IMR-90 (cell line): ENCODE data around the gene PLPP1. TPM values are rescaled to one million over a fixed set of nuclear protein-coding genes. Genes with fewer than 3 reads are reported as not detected.

Experiments used
- ATAC-seq: fragments of 200-7000 bp; cut with Tn5 transposase; 2 replicates; pipeline ENCODE4 v1.9.1; 2020; ENCODE audit warnings: low read depth, mild to moderate bottlenecking, moderate library complexity
- BruUV-seq: library from RNA; stranded (reverse); fragments of 400-500 nt; replicated peaks from 2 replicates; lab custom pipeline; 2021; lab: Mats Ljungman, UMichigan
- CTCF ChIA-PET: fragments of 300-600 bp; formaldehyde crosslinking; extraction: SDS; loops from one replicate; lab custom pipeline; 2021; ENCODE audit warnings: antibody characterized with exemption; lab: Yijun Ruan, JAX
- POLR2A ChIA-PET: fragments of 300-600 bp; sonication (Branson Sonifier 250); formaldehyde crosslinking; loops from one replicate; lab custom pipeline; 2022; ENCODE audit warnings: antibody characterized with exemption; ENCODE audit not compliant: unreplicated experiment; lab: Charles Lee
- DNase-seq: peaks from one replicate; pipeline ENCODE4 v3.0.0; 2013
- H2AFZ ChIP-seq: replicated peaks from 2 replicates; pipeline ENCODE3; 2013; ENCODE audit warnings: low read length, mild to moderate bottlenecking; ENCODE audit not compliant: poor library complexity
- H2AK5ac ChIP-seq: 2 replicates; pipeline ENCODE4 v1.6.1; 2013; ENCODE audit warnings: low read depth, low read length, inconsistent platforms
- H2AK9ac ChIP-seq: replicated peaks from 2 replicates; pipeline ENCODE3; 2013; ENCODE audit warnings: mild to moderate bottlenecking, low read depth, low read length, moderate library complexity; ENCODE audit not compliant: poor library complexity
- H2BK120ac ChIP-seq: 2 replicates; pipeline ENCODE4 v1.6.1; 2013; ENCODE audit warnings: low read depth, low read length, inconsistent platforms
- H2BK15ac ChIP-seq: 3 replicates; pipeline ENCODE4 v1.6.1; 2013; ENCODE audit warnings: low read depth, low read length, inconsistent platforms
- H2BK20ac ChIP-seq: 2 replicates; pipeline ENCODE4 v1.6.1; 2013; ENCODE audit warnings: low read depth, mild to moderate bottlenecking, inconsistent platforms, low read length, moderate library complexity
- H2BK5ac ChIP-seq: 2 replicates; pipeline ENCODE4 v1.6.1; 2013; ENCODE audit warnings: mild to moderate bottlenecking, low read depth, low read length, inconsistent platforms; ENCODE audit not compliant: poor library complexity, severe bottlenecking
- H3K14ac ChIP-seq: replicated peaks from 2 replicates; pipeline ENCODE4 v1.6.1; 2013; ENCODE audit warnings: low read depth, low read length, inconsistent platforms
- H3K18ac ChIP-seq: 2 replicates; pipeline ENCODE4 v1.6.1; 2013; ENCODE audit warnings: low read depth, low read length, control low read depth
- H3K23ac ChIP-seq: 2 replicates; pipeline ENCODE4 v1.6.1; 2013; ENCODE audit warnings: low read depth, low read length, inconsistent platforms
- H3K27ac ChIP-seq: 2 replicates; pipeline ENCODE4 v1.5.1; 2013; ENCODE audit warnings: mild to moderate bottlenecking, control low read depth, low read length; ENCODE audit not compliant: insufficient read depth
- H3K27me3 ChIP-seq: 2 replicates; pipeline ENCODE4 v1.6.1; 2013; ENCODE audit warnings: low read length; ENCODE audit not compliant: control insufficient read depth, insufficient read depth
- H3K36me3 ChIP-seq: 2 replicates; pipeline ENCODE4 v1.6.1; 2013; ENCODE audit warnings: low read length, mixed read lengths; ENCODE audit not compliant: control insufficient read depth, insufficient read depth
- H3K4ac ChIP-seq: 2 replicates; pipeline ENCODE4 v1.6.1; 2013; ENCODE audit warnings: low read depth, low read length, inconsistent platforms
- H3K4me1 ChIP-seq: 2 replicates; pipeline ENCODE4 v1.6.1; 2013; ENCODE audit warnings: low read length, mixed read lengths; ENCODE audit not compliant: control insufficient read depth, insufficient read depth
- H3K4me2 ChIP-seq: 2 replicates; pipeline ENCODE4 v1.6.1; 2013; ENCODE audit warnings: low read depth, mild to moderate bottlenecking, control low read depth, low read length, moderate library complexity
- H3K4me3 ChIP-seq: 2 replicates; pipeline ENCODE4 v1.5.1; 2013; ENCODE audit warnings: low read depth, mild to moderate bottlenecking, control low read depth, low read length, moderate library complexity; ENCODE audit not compliant: insufficient read depth
- H3K56ac ChIP-seq: 2 replicates; pipeline ENCODE4 v1.6.1; 2013; ENCODE audit warnings: low read length, inconsistent platforms; ENCODE audit not compliant: insufficient read depth; ENCODE audit errors: extremely low read depth
- H3K79me1 ChIP-seq, 2 experiments: 2 replicates each; pipeline ENCODE4 v1.6.1; 2013; ENCODE audit warnings: low read length in 2 of 2, inconsistent platforms in 1 of 2, low read depth in 1 of 2
- H3K9ac ChIP-seq: 2 replicates; pipeline ENCODE4 v1.6.1; 2013; ENCODE audit warnings: low read depth, low read length, control low read depth
- H3K9me1 ChIP-seq: 2 replicates; pipeline ENCODE4 v1.6.1; 2013; ENCODE audit warnings: low read length, inconsistent platforms; ENCODE audit not compliant: insufficient read depth
- H3K9me3 ChIP-seq: 2 replicates; pipeline ENCODE4 v1.6.1; 2013; ENCODE audit warnings: low read length; ENCODE audit not compliant: control insufficient read depth, insufficient read depth
- H4K20me1 ChIP-seq: 2 replicates; pipeline ENCODE4 v1.6.1; 2013; ENCODE audit warnings: low read length, inconsistent platforms; ENCODE audit not compliant: insufficient read depth
- H4K5ac ChIP-seq: 2 replicates; pipeline ENCODE4 v1.6.1; 2013; ENCODE audit warnings: mild to moderate bottlenecking, low read depth, low read length, control low read depth
- H4K8ac ChIP-seq, 2 experiments: 2 replicates each; pipeline ENCODE4 v1.6.1; 2013; ENCODE audit warnings: low read depth in 2 of 2, low read length in 2 of 2, control low read depth in 1 of 2, inconsistent platforms in 1 of 2
- H4K91ac ChIP-seq: 2 replicates; pipeline ENCODE4 v1.6.1; 2013; ENCODE audit warnings: low read depth, low read length, inconsistent platforms; ENCODE audit not compliant: insufficient read depth
- BHLHE40 ChIP-seq: fragments of 150-350 bp; IDR thresholded peaks from 2 replicates; pipeline ENCODE4 v1.6.1; 2016; ENCODE audit warnings: mild to moderate bottlenecking, low read depth, low read length
- ELK1 ChIP-seq: fragments of 150-350 bp; IDR thresholded peaks from 2 replicates; pipeline ENCODE4 v1.6.1; 2016; ENCODE audit warnings: low read depth, mild to moderate bottlenecking, low read length, moderate library complexity, borderline replicate concordance
- MAFK ChIP-seq: IDR thresholded peaks from 2 replicates; pipeline ENCODE4 v1.6.1; 2012; ENCODE audit warnings: low read depth, low read length, improper control_type of control experiment
- MXI1 ChIP-seq: IDR thresholded peaks from 2 replicates; pipeline ENCODE4 v1.6.1; 2012; ENCODE audit warnings: low read depth, mild to moderate bottlenecking, low read length, moderate library complexity, borderline replicate concordance
- NFE2L2 ChIP-seq: fragments of 150-350 bp; IDR thresholded peaks from 2 replicates; pipeline ENCODE4 v1.6.1; 2016; ENCODE audit warnings: low read depth, mild to moderate bottlenecking, low read length
- RFX5 ChIP-seq: IDR thresholded peaks from 2 replicates; pipeline ENCODE4 v1.8.0; 2012; ENCODE audit warnings: low read depth, mild to moderate bottlenecking, low read length, moderate library complexity
- WGBS, 2 experiments: methylation state at CpG; one replicate each; pipeline versions ENCODE4 v1.1.5 to v1.1.7; 2013; ENCODE audit warnings: missing lambda C conversion rate in 2 of 2; ENCODE audit not compliant: insufficient read length in 1 of 2; ENCODE audit errors: extremely low coverage in 2 of 2; 5-methylcytosine and 5-hydroxymethylcytosine counted together
- dilution Hi-C: fragments of 300-500 bp; cut with HindIII; formaldehyde crosslinking; loops from one replicate; pipeline ENCODE4 v1.14.3; 2018; ENCODE audit warnings: low sequenced_read_pairs; ENCODE audit not compliant: unreplicated experiment
- in situ Hi-C: fragments of 300-500 bp; cut with MboI; formaldehyde crosslinking; loops from 3 replicates; pipeline ENCODE4 v1.14.3; 2019; ENCODE audit warnings: low sequenced_read_pairs, inconsistent platforms, mixed read lengths
- intact Hi-C: fragments of 100-400 bp; cut with micrococcal nuclease; formaldehyde crosslinking; loops from 2 replicates; pipeline ENCODE4 v1.10.0; 2022
- polyA plus RNA-seq, 3 experiments: library from polyadenylated mRNA; depleted of rRNA; stranded (reverse); fragments of >200 nt; gene quantifications; 2 replicates each; pipeline ENCODE4 v1.2.3, GENCODE V29; 2012; ENCODE audit warnings: low replicate concordance in 1 of 3
- total RNA-seq: library from RNA; depleted of rRNA; stranded (reverse); fragments of >200 nt; gene quantifications from 2 replicates; pipeline ENCODE4 v1.2.3, GENCODE V29; 2012

PLPP1 gene
- total and polyA plus RNA-seq, 2 of the 4 experiments (the other 2 are of a cell fraction), result 19.2 to 21.3 TPM

- Histone ChIP-seq H3K4me3 (no peak overlapping the region), H2BK20ac (no peak overlapping the region), H3K9me1 (no peaks in the 10 kb centered on the region; the same call in 1 of the 2 replicates), H4K5ac (no peak overlapping the region), H2AK9ac (no peak overlapping the region), H2BK15ac (no peak overlapping the region), H4K91ac (no peak overlapping the region), H2AFZ (no peak overlapping the region), H3K4ac (no peak overlapping the region), H3K9me3 (no peaks in the 10 kb centered on the region), H3K18ac (no peak overlapping the region), H3K4me2 (no peak overlapping the region), H4K8ac (no peak overlapping the region), H3K27ac (no peak overlapping the region), H2AK5ac (no peak overlapping the region), H2BK5ac (no peak overlapping the region), H3K9ac (no peak overlapping the region), H3K4me1 (no peaks in the 10 kb centered on the region; the same call in 1 of the 2 replicates), H3K79me1 (peaks cover 11 to 22% of the 10 kb centered on the region in 2 experiments; a peak in 3 of 4 replicates), H3K23ac (no peak overlapping the region), H4K20me1 (peaks cover 3% of the 10 kb centered on the region), H3K56ac (no peak overlapping the region), H3K27me3 (no peaks in the 10 kb centered on the region), H2BK120ac (no peak overlapping the region), H3K14ac (no peak overlapping the region), H3K36me3 (0 out of 2 replicates have a peak, but pooled peaks cover 2% of the 10 kb centered on the region)
- ATAC-seq (no peak), DNase-seq (no peak)
- in situ Hi-C loops, result no loop called here
- ChIA-PET POLR2A (no interaction called here), CTCF (no interaction called here)
- intact Hi-C loops, result no loop called here
- no peak for TF ChIP-seq MAFK
- TF ChIP-seq MXI1, result no peak
- TF ChIP-seq ELK1, result no peak
- TF ChIP-seq NFE2L2, result no peak
- TF ChIP-seq BHLHE40, result no peak
- TF ChIP-seq RFX5, result no peak
- whole genome bisulfite sequencing, 2 experiments, result no CpG with 5 or more reads among the region's 2 CpGs
- BruUV-seq, result no TSS peak
- dilution Hi-C loops, result no loop called here
Observed at GRCh38 chr5:55520117-55520839, 14.5 kb downstream of the PLPP1 start.
